ENCODE results near the gene JAG1. TPM values are rescaled to one million over a fixed set of nuclear protein-coding genes. Genes with fewer than 3 reads are reported as not detected.
"Not testable (repeated sequence)": the region's sequence is repeated elsewhere in the genome, so short reads cannot be mapped to it uniquely, and the experiment has no call there.

Gene JAG1
- total and polyA plus RNA-seq, 9 of the 15 experiments (the other 6 are each of a cell fraction or from before 2014, with no cell fraction given), result 0.04 to 0.40 (median 0.07) TPM

GRCh38 chr20:10590950-10591671 lies 82.7 kb downstream of the JAG1 start (continued):
- TF ChIP-seq NFIX (CRISPR knock-in tag; IDR thresholded peaks at IDR 0.05; ENCODE audit: low read depth), result no peak
- no peak for TF ChIP-seq FOXK1 (CRISPR knock-in tag; IDR thresholded peaks at IDR 0.05; ENCODE audit: borderline replicate concordance)

- H4K20me1 ChIP-seq (replicated peaks; ENCODE audit: control insufficient read depth, insufficient read depth, low read length); POLR2A ChIA-PET; H3K36me3 ChIP-seq (ENCODE audit: control insufficient read depth, insufficient read depth, low read length); H3K9me1 ChIP-seq (ENCODE audit: control insufficient read depth, insufficient read depth, low read length); DNase-seq (ENCODE audit: extremely low read depth in 1 of 4, low spot score in 3 of 4); H3K4me1 ChIP-seq (replicated peaks in 1 of 2; ENCODE audit: control insufficient read depth in 2 of 2, insufficient read depth in 2 of 2, low read length in 2 of 2); intact Hi-C loops (cut with micrococcal nuclease); FAIRE-seq; H3K27me3 ChIP-seq (ENCODE audit: control insufficient read depth in 2 of 2, insufficient read depth in 2 of 2, low read length in 2 of 2); CTCF ChIA-PET (ENCODE audit: low intra/inter-chr PET ratio); H3K27ac ChIP-seq (ENCODE audit: extremely low read depth, low read depth, low read length); H3K9me3 ChIP-seq (replicated peaks; ENCODE audit: control insufficient read depth, insufficient read depth, low read depth, low read length); H3K9ac ChIP-seq (ENCODE audit: insufficient read depth in 1 of 2, low read depth in 2 of 2, low read length in 2 of 2); in situ Hi-C loops (cut with MboI); H3K4me2 ChIP-seq (ENCODE audit: insufficient read depth, low read length); ATAC-seq; H3K79me2 ChIP-seq (ENCODE audit: control insufficient read depth, insufficient read depth, low read length); H3K4me3 ChIP-seq; BruUV-seq (replicated peaks); H2AFZ ChIP-seq (ENCODE audit: low read depth, low read length): not testable (repeated sequence)
- 71% methylated on average over 5 of the region's 10 CpGs for WGBS (ENCODE audit: insufficient coverage, low coverage, missing lambda C conversion rate)
These were observed 83.4 kb downstream of the JAG1 start for GRCh38 chr20:10590446-10590845.

Small RNA genes within 50 kb of the gene (microRNA-seq; reads per million reads assigned to microRNA genes)
- not detected for gene MIR6870 (ENCODE audit: borderline microRNAs expressed)

Small RNA genes within 50 kb of the gene (small RNA-seq; reads per million reads assigned to genes)
- not detected for gene MIR6870

Other genes with a start within 250 kb of the JAG1 start
- gene MKKS, start 239.8 kb downstream of the JAG1 start, total RNA-seq (2014; rRNA removed), result 6.4 and 6.8 TPM in 2 replicates
- gene MKKS, start 239.8 kb downstream of the JAG1 start, total RNA-seq (2014; rRNA removed; fragmentation: Illumina TruSeq; extraction: Trizol), result 14.6 and 16.0 TPM in 2 replicates
- gene MKKS, start 239.8 kb downstream of the JAG1 start, total RNA-seq (2015; rRNA removed; fragmentation: Illumina TruSeq; extraction: Trizol), result 10.9 and 11.3 TPM in 2 replicates
- gene MKKS, start 239.8 kb downstream of the JAG1 start, total RNA-seq (2021), result 11.2 and 13.2 TPM in 2 replicates
- gene MKKS, start 239.8 kb downstream of the JAG1 start, polyA plus RNA-seq (2011; rRNA removed), result 26.8 and 36.6 TPM in 2 replicates
- 13.2 and 17.7 TPM in 2 replicates for gene MKKS, start 239.8 kb downstream of the JAG1 start, polyA plus RNA-seq (2014; fragmentation: Illumina TruSeq; extraction: Trizol)
- 10 to 100 TPM in 1 of 2 experiments, 1 to 10 TPM in 1; 7.7 to 12.0 TPM for gene MKKS, start 239.8 kb downstream of the JAG1 start, polyA plus RNA-seq (2014; fragmentation: Nextera tagmentation; extraction: Ambion mirVana)
- gene MKKS, start 239.8 kb downstream of the JAG1 start, polyA plus RNA-seq (2014; rRNA removed), result 13.5 and 14.8 TPM in 2 replicates
- gene SLX4IP, start 238.7 kb downstream of the JAG1 start, total RNA-seq (2014; rRNA removed), result 2.8 and 2.9 TPM in 2 replicates
- gene SLX4IP, start 238.7 kb downstream of the JAG1 start, total RNA-seq (2014; rRNA removed; fragmentation: Illumina TruSeq; extraction: Trizol), result 5.1 and 5.5 TPM in 2 replicates
- gene SLX4IP, start 238.7 kb downstream of the JAG1 start, total RNA-seq (2015; rRNA removed; fragmentation: Illumina TruSeq; extraction: Trizol), result 4.4 and 5.4 TPM in 2 replicates
- 4.1 and 4.6 TPM in 2 replicates for gene SLX4IP, start 238.7 kb downstream of the JAG1 start, total RNA-seq (2021)
- 2.5 and 3.2 TPM in 2 replicates for gene SLX4IP, start 238.7 kb downstream of the JAG1 start, polyA plus RNA-seq (2011; rRNA removed)
- gene SLX4IP, start 238.7 kb downstream of the JAG1 start, polyA plus RNA-seq (2014; fragmentation: Illumina TruSeq; extraction: Trizol), result 2.2 and 2.9 TPM in 2 replicates
- gene SLX4IP, start 238.7 kb downstream of the JAG1 start, polyA plus RNA-seq (2014; fragmentation: Nextera tagmentation; extraction: Ambion mirVana), result 1 to 10 TPM; 3.5 to 5.9 TPM
- 1.4 and 1.5 TPM in 2 replicates for gene SLX4IP, start 238.7 kb downstream of the JAG1 start, polyA plus RNA-seq (2014; rRNA removed)

All from K562 (cell line).